H1 (cell line): Measurements from ENCODE around the gene ZNF441. TPM values are rescaled to one million over a fixed set of nuclear protein-coding genes. Genes with fewer than 3 reads are reported as not detected.

Source experiments
- CTCF ChIA-PET: fragments of 300-600 bp; sonication (Branson Sonifier 250); formaldehyde crosslinking; loops from one replicate; lab custom pipeline; 2021; ENCODE audit not compliant: partially characterized antibody; lab: Charles Lee
- POLR2A ChIA-PET: fragments of 300-600 bp; sonication (Branson Sonifier 250); formaldehyde crosslinking; loops from one replicate; lab custom pipeline; 2021; ENCODE audit warnings: inconsistent platforms; ENCODE audit not compliant: partially characterized antibody; lab: Charles Lee
- DNase-seq, 2 experiments: peaks; one replicate each; pipeline versions ENCODE4 v3.0.0 to v3.0.0-alpha.2; 2010 to 2022; ENCODE audit warnings: low spot score in 2 of 2, low read depth in 1 of 2, mixed read lengths in 1 of 2
- FAIRE-seq: peaks from 2 replicates; lab custom pipeline; 2011; peaks lifted over from hg19 to GRCh38; lab: Jason Lieb, UNC
- H2AFZ ChIP-seq: 2 replicates; pipeline ENCODE4 v1.8.1; 2012; ENCODE audit warnings: low read length, inconsistent platforms
- H2AK5ac ChIP-seq: 2 replicates; pipeline ENCODE4 v1.6.1; 2013; ENCODE audit warnings: low read depth, low read length
- H2BK120ac ChIP-seq: replicated peaks from 2 replicates; pipeline ENCODE3; 2013; ENCODE audit warnings: low read depth, low read length, inconsistent platforms
- H2BK12ac ChIP-seq: 2 replicates; pipeline ENCODE4 v1.6.1; 2013; ENCODE audit warnings: low read depth, low read length
- H2BK15ac ChIP-seq: 2 replicates; pipeline ENCODE4 v1.6.1; 2013; ENCODE audit warnings: low read length
- H2BK20ac ChIP-seq: 2 replicates; pipeline ENCODE4 v1.6.1; 2013; ENCODE audit warnings: low read length
- H2BK5ac ChIP-seq: 2 replicates; pipeline ENCODE4 v1.6.1; 2013; ENCODE audit warnings: low read depth, low read length
- H3K14ac ChIP-seq: 2 replicates; pipeline ENCODE4 v1.6.1; 2013; ENCODE audit warnings: inconsistent platforms; ENCODE audit not compliant: insufficient read length
- H3K18ac ChIP-seq: 2 replicates; pipeline ENCODE4 v1.6.1; 2013; ENCODE audit warnings: low read length; ENCODE audit errors: extremely low read depth
- H3K23ac ChIP-seq: 2 replicates; pipeline ENCODE4 v1.6.1; 2013; ENCODE audit warnings: inconsistent platforms; ENCODE audit not compliant: insufficient read length
- H3K23me2 ChIP-seq: 2 replicates; pipeline ENCODE4 v1.6.1; 2013; ENCODE audit warnings: low read depth, low read length
- H3K27ac ChIP-seq: 2 replicates; pipeline ENCODE4 v1.6.1; 2011; ENCODE audit warnings: low read depth, low read length, inconsistent platforms
- H3K27me3 ChIP-seq, 4 experiments: replicated peaks in 1 of 4; 1 replicate in 1 of 4; 2 replicates in 3 of 4; pipeline versions ENCODE4 v1.6.1 to v1.8.1; 2011 to 2013; ENCODE audit warnings: low read length in 3 of 4, mild to moderate bottlenecking in 3 of 4, inconsistent platforms in 2 of 4, mixed read lengths in 2 of 4, moderate library complexity in 1 of 4; ENCODE audit not compliant: control insufficient read depth in 3 of 4, insufficient read depth in 3 of 4; ENCODE audit errors: extremely low read depth in 1 of 4
- H3K36me3 ChIP-seq, 4 experiments: 2 replicates each; pipeline versions ENCODE4 v1.6.1 to v1.8.1; 2011 to 2013; ENCODE audit warnings: mild to moderate bottlenecking in 4 of 4, low read length in 3 of 4, moderate library complexity in 2 of 4, control low read depth in 1 of 4, inconsistent platforms in 1 of 4; ENCODE audit not compliant: insufficient read depth in 4 of 4, control insufficient read depth in 2 of 4
- H3K4ac ChIP-seq: replicated peaks from 2 replicates; pipeline ENCODE3; 2013; ENCODE audit warnings: low read length, low read depth, mixed read lengths, inconsistent platforms; ENCODE audit not compliant: insufficient read length
- H3K4me1 ChIP-seq, 4 experiments: replicated peaks in 1 of 4; 1 replicate in 1 of 4; 2 replicates in 3 of 4; pipeline versions ENCODE4 v1.6.1 to v1.8.1; 2011 to 2013; ENCODE audit warnings: low read length in 3 of 4, inconsistent platforms in 2 of 4, mixed read lengths in 1 of 4; ENCODE audit not compliant: insufficient read depth in 4 of 4, control insufficient read depth in 3 of 4
- H3K4me2 ChIP-seq, 2 experiments: 2 replicates each; pipeline versions ENCODE4 v1.6.1 to v1.8.1; 2011 to 2013; ENCODE audit warnings: low read depth in 2 of 2, low read length in 2 of 2, control low read depth in 1 of 2, inconsistent platforms in 1 of 2, mild to moderate bottlenecking in 1 of 2; ENCODE audit not compliant: insufficient read depth in 1 of 2
- H3K4me3 ChIP-seq, 4 experiments: fragments of 200-600, 300-600 bp in 1 of 4; sonication (generic), shearing (Covaris generic), sonication (Bioruptor Twin) in 1 of 4; 2 replicates each; pipeline versions ENCODE4 v1.5.1 to v1.8.1; 2011 to 2016; ENCODE audit warnings: low read length in 4 of 4, low read depth in 3 of 4, control low read depth in 2 of 4, inconsistent platforms in 2 of 4, mild to moderate bottlenecking in 2 of 4, mixed read lengths in 1 of 4, moderate library complexity in 1 of 4; ENCODE audit not compliant: insufficient read depth in 2 of 4; ENCODE audit errors: extremely low read depth in 1 of 4
- H3K56ac ChIP-seq: replicated peaks from 2 replicates; pipeline ENCODE3; 2013; ENCODE audit warnings: low read depth, mild to moderate bottlenecking, mixed read lengths, low read length, inconsistent platforms; ENCODE audit not compliant: insufficient read length
- H3K79me1 ChIP-seq: 2 replicates; pipeline ENCODE4 v1.6.1; 2013; ENCODE audit warnings: low read depth, low read length, control low read depth
- H3K79me2 ChIP-seq, 2 experiments: 2 replicates each; pipeline versions ENCODE4 v1.6.1 to v1.8.1; 2012 to 2013; ENCODE audit warnings: low read length in 2 of 2, mild to moderate bottlenecking in 2 of 2, inconsistent platforms in 1 of 2; ENCODE audit not compliant: insufficient read depth in 2 of 2, control insufficient read depth in 1 of 2
- H3K9ac ChIP-seq, 4 experiments: replicated peaks in 1 of 4; 1 replicate in 1 of 4; 2 replicates in 3 of 4; pipeline versions ENCODE4 v1.6.1 to v1.8.1; 2011 to 2013; ENCODE audit warnings: low read depth in 3 of 4, low read length in 3 of 4, control low read depth in 2 of 4, mild to moderate bottlenecking in 2 of 4, moderate library complexity in 2 of 4, inconsistent platforms in 1 of 4; ENCODE audit errors: extremely low read depth in 1 of 4
- H3K9me3 ChIP-seq, 2 experiments: 2 replicates each; pipeline versions ENCODE4 v1.6.1 to v1.8.1; 2012 to 2013; ENCODE audit warnings: mild to moderate bottlenecking in 2 of 2, moderate library complexity in 2 of 2, control low read depth in 1 of 2, inconsistent platforms in 1 of 2, low read depth in 1 of 2, low read length in 1 of 2, mixed read lengths in 1 of 2; ENCODE audit not compliant: insufficient read depth in 2 of 2
- H4K20me1 ChIP-seq, 2 experiments: replicated peaks in 1 of 2; 2 replicates each; pipeline versions ENCODE3 to v1.8.1; 2011 to 2013; ENCODE audit warnings: inconsistent platforms in 2 of 2, low read length in 2 of 2, mild to moderate bottlenecking in 1 of 2; ENCODE audit not compliant: insufficient read depth in 2 of 2, control insufficient read depth in 1 of 2
- H4K5ac ChIP-seq: 2 replicates; pipeline ENCODE4 v1.6.1; 2013; ENCODE audit warnings: low read length, low read depth, mixed read lengths, inconsistent platforms; ENCODE audit not compliant: insufficient read length
- H4K8ac ChIP-seq: 2 replicates; pipeline ENCODE4 v1.8.0; 2013; ENCODE audit warnings: mild to moderate bottlenecking, moderate library complexity, low read length, inconsistent platforms; ENCODE audit not compliant: insufficient read depth; ENCODE audit errors: extremely low read depth
- H4K91ac ChIP-seq: replicated peaks from 2 replicates; pipeline ENCODE3; 2013; ENCODE audit warnings: low read length, mixed read lengths, inconsistent platforms; ENCODE audit not compliant: insufficient read length
- BACH1 ChIP-seq: IDR thresholded peaks from 2 replicates; pipeline ENCODE4 v1.6.1; 2012; ENCODE audit warnings: low read length, improper control_type of control experiment
- HDAC6 ChIP-seq: IDR thresholded peaks from one replicate; pipeline ENCODE4 v1.7.1; 2012; ENCODE audit warnings: low read depth, mild to moderate bottlenecking, inconsistent platforms, low read length, moderate library complexity
- WGBS, 2 experiments: shearing (Covaris generic) in 1 of 2; methylation state at CpG; one replicate each; pipeline versions ENCODE4 v1.1.6 to v1.1.7; 2013 to 2015; ENCODE audit warnings: low lambda C conversion rate in 2 of 2, mixed read lengths in 2 of 2, inconsistent platforms in 1 of 2, low coverage in 1 of 2, missing lambda C conversion rate in 1 of 2; ENCODE audit not compliant: insufficient replicate concordance in 2 of 2, insufficient coverage in 1 of 2, insufficient read length in 1 of 2; ENCODE audit errors: extremely low coverage in 1 of 2, missing lambda C conversion rate in 1 of 2; 5-methylcytosine and 5-hydroxymethylcytosine counted together
- polyA plus RNA-seq, 7 experiments: library from polyadenylated mRNA; depleted of rRNA in 3 of 7; stranded (reverse) in 5 of 7; unstranded in 2 of 7; fragments of >200 nt in 5 of 7; fragments of 200-250 nt in 2 of 7; gene quantifications; 1 replicate in 5 of 7; 2 replicates in 1 of 7; 4 replicates in 1 of 7; pipeline versions ENCODE4 v1.2.1 to v1.2.3, GENCODE V29; 2011 to 2013; ENCODE audit warnings: missing spikeins in 2 of 7, mixed read lengths in 2 of 7
- total RNA-seq: library from RNA; stranded (reverse); fragmentation: NEBNext Ultra II Directional; extraction: Animal tissue kit (Norgen Biotek cat#: 25700); gene quantifications from 2 replicates; pipeline ENCODE4 v1.2.1, GENCODE V29; 2021

Gene ZNF441
- total and polyA plus RNA-seq, 2 of the 8 experiments (the other 6 are each of a cell fraction or from before 2014, with no cell fraction given), result 0.09 to 0.48 TPM

DNA sequence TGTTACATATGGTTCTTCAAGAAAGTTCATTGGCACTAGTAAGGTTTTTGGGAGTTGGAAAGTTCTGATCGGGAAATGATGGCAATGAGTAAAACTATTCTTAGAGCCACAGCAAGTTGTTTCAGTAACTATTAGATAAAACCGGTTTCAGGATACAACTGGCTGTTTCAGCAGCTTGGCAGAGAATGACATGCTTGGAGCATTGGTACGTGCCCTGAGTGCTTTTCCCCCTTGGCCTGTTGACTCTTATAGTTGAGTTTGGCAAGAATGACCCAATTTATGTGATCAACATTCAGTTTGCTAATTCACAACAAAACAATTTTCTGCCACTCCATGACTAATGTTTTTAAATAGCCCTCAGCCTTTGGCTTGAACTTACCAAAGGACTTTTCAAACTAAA lies 20.7 kb downstream of the ZNF441 start:
- no peak overlapping the region for H4K8ac ChIP-seq
- peaks cover 6 to 27% of the 10 kb centered on the region in 2 experiments; a peak in 3 of 4 replicates for H3K9me3 ChIP-seq
- H3K4me1 ChIP-seq, result no peaks in the 10 kb centered on the region
- H2AK5ac ChIP-seq, result no peak overlapping the region
- H3K4me2 ChIP-seq, result no peak overlapping the region
- ChIA-PET CTCF (interaction anchor here (1.0 to 2.3 kb wide), 4 partner anchors 15 to 129 kb away, joined by 3 to 6 read pairs (median 4); no protein-coding TSS in a partner anchor), POLR2A (no interaction called here)
- no peaks in the 10 kb centered on the region for H3K23me2 ChIP-seq
- no peak overlapping the region for H4K91ac ChIP-seq
- TF ChIP-seq HDAC6 (no peak), BACH1 (no peak)
- no peak overlapping the region for H4K5ac ChIP-seq
- no peak overlapping the region for H3K23ac ChIP-seq
- no peak overlapping the region for H3K4me3 ChIP-seq
- H2BK15ac ChIP-seq, result no peak overlapping the region
- H3K4ac ChIP-seq, result no peak overlapping the region
- H3K79me2 ChIP-seq, result no peaks in the 10 kb centered on the region
- no peak overlapping the region for H2BK5ac ChIP-seq
- H3K27me3 ChIP-seq, result no peaks in the 10 kb centered on the region
- no peak overlapping the region for H3K14ac ChIP-seq
- no peak overlapping the region for H2BK120ac ChIP-seq
- H2BK20ac ChIP-seq, result no peak overlapping the region
- H3K56ac ChIP-seq, result no peak overlapping the region
- WGBS, 2 experiments, result 69% methylated on average over 3 of the region's 3 CpGs; no CpG with 5 or more reads in 1 of the 2 experiments
- no peak overlapping the region for H3K18ac ChIP-seq
- H3K79me1 ChIP-seq, result no peaks in the 10 kb centered on the region
- no peak overlapping the region for H3K27ac ChIP-seq
- DNase-seq, result no peak
- no peak for FAIRE-seq
- H3K36me3 ChIP-seq, result no peaks in the 10 kb centered on the region
- no peak overlapping the region for H2BK12ac ChIP-seq
- H2AFZ ChIP-seq, result no peak overlapping the region
- no peaks in the 10 kb centered on the region for H4K20me1 ChIP-seq
- no peak overlapping the region for H3K9ac ChIP-seq
